GM12875 (cell line): ENCODE results near the gene PTPRK.

ENCODE experiments used
- H3K4me3 ChIP-seq: one replicate; pipeline ENCODE4 v1.5.1; 2011; ENCODE audit warnings: low read depth, low read length, control low read depth
- TF ChIP-seq, protein P1 (sequence below): IDR thresholded peaks from 2 replicates; pipeline ENCODE4 v1.5.1; 2011; ENCODE audit warnings: low read depth, mild to moderate bottlenecking, control low read depth, inconsistent platforms, low read length, moderate library complexity, borderline replicate concordance; ENCODE audit not compliant: insufficient read depth

PTPRK gene

GRCh38 chr6:128028183-128028582, 492.2 kb downstream of the PTPRK start:
- TF ChIP-seq, protein P1, sequence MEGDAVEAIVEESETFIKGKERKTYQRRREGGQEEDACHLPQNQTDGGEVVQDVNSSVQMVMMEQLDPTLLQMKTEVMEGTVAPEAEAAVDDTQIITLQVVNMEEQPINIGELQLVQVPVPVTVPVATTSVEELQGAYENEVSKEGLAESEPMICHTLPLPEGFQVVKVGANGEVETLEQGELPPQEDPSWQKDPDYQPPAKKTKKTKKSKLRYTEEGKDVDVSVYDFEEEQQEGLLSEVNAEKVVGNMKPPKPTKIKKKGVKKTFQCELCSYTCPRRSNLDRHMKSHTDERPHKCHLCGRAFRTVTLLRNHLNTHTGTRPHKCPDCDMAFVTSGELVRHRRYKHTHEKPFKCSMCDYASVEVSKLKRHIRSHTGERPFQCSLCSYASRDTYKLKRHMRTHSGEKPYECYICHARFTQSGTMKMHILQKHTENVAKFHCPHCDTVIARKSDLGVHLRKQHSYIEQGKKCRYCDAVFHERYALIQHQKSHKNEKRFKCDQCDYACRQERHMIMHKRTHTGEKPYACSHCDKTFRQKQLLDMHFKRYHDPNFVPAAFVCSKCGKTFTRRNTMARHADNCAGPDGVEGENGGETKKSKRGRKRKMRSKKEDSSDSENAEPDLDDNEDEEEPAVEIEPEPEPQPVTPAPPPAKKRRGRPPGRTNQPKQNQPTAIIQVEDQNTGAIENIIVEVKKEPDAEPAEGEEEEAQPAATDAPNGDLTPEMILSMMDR: no peak
- H3K4me3 ChIP-seq: no peak overlapping the region

DNA sequence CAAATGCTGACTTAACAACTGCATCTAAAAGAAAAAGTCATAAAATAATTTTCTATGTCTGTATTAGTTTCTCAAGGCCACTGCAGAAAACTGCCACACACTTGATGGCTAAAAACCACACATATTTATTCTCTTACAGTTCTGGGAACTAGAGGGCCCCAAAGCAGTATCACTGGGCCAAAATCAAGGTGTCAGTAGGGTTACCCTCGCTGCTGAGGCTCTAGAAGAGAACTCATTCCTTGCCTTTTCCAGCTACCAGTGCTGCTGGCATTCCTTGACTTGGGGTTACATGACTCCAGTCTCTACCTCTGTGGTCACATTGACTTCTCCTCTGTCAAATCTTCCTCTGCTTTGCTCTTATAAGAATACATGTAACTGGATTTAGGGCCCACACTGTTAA, 494.9 kb downstream of the PTPRK start:
- TF ChIP-seq, protein P1: no peak
- H3K4me3 ChIP-seq: no peak overlapping the region

GRCh38 chr6:128024969-128025368, 495.4 kb downstream of the PTPRK start:
- TF ChIP-seq, protein P1: no peak
- H3K4me3 ChIP-seq: no peak overlapping the region

DNA sequence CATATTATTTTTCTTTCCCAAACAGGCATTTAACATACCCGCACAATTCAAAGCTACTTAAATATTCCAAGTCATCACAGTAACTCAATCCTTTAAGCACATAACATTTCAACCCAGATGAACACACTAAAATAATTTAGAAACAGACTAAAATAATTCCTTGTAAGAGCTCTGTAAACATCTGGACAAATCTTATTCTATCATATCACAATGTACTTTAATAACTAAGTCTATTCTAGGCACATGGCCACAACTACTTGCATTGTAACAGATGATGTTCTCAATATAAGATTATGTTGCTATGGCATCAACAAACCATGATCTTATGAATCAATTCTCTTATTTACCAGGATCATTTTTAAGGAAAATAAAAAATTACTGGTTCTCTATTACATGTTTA, 496.4 kb downstream of the PTPRK start:
- no peak overlapping the region for H3K4me3 ChIP-seq
- TF ChIP-seq, protein P1: no peak

DNA sequence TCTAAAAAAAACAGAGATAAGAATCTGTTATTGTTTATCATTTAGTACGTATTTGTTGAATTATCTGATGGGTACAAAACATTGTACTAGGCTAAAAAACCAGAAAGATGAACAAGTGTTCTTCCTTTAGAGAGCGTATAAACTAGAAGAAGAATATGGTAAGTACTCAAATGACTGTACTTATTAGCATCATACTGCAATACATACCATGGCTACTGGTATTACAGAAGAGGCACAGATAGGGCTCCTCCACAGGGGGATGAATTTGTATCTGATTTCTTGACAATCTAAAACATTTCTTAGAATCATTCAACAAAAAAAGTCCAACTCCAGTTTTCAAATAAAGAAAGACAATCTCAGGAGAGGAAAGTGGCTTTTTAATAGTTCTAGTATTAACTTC, 501.6 kb downstream of the PTPRK start:
- TF ChIP-seq, protein P1: no peak
- H3K4me3 ChIP-seq: no peak overlapping the region

GRCh38 chr6:128017288-128017687, 503.1 kb downstream of the PTPRK start:
- TF ChIP-seq, protein P1: no peak
- no peak overlapping the region for H3K4me3 ChIP-seq

DNA sequence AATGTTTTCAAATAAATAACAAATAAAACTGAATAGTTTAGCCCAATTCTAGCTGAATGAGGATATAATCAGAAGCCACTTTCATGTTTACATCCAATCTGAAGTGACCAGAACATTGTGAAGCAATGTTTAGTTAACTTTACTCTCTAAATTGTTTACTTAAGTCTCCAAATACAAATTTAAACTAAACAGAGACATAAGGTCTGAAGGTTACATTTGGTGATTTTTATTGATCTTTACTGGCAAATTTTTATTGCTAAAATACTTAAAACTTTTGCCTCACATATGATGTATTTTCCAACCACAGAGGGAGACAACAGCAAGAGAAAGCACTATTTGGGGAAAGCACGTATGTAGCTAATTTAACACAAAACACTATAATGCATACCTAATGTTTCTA, 512.7 kb downstream of the PTPRK start:
- no peak overlapping the region for H3K4me3 ChIP-seq

More for the DNA sequence above, 512.7 kb downstream of the PTPRK start:
- TF ChIP-seq, protein P1: no peak
